Gastroesophageal sphincter (tissue), 4 donors: ENCODE results near the gene PRDM16. TPM values are rescaled to one million over a fixed set of nuclear protein-coding genes. Genes with fewer than 3 reads are reported as not detected.

Experiments used
- ATAC-seq: fragments of 150-250 bp; one replicate; pipeline ENCODE4 v1.9.1; 2016; ENCODE audit warnings: mild to moderate bottlenecking, moderate library complexity
- H3K27ac ChIP-seq, 4 donors: fragments of 200-600 bp; sonication (generic) in 3 of 4; 1 replicate in 3 of 4; 2 replicates in 1 of 4; pipeline ENCODE4 v1.5.1; 2016 to 2019
- H3K27me3 ChIP-seq: fragments of 200-600 bp; sonication (generic); one replicate; pipeline ENCODE4 v1.5.1; 2019
- H3K36me3 ChIP-seq, 2 donors: fragments of 200-600 bp; sonication (generic); one replicate each; pipeline ENCODE4 v1.5.1; 2019; ENCODE audit warnings: control low read depth in 1 of 2
- H3K4me1 ChIP-seq, 3 donors: fragments of 200-600 bp; sonication (generic); 1 replicate in 2 of 3; 2 replicates in 1 of 3; pipeline ENCODE4 v1.5.1; 2016 to 2019; ENCODE audit warnings: control low read depth in 2 of 3
- H3K4me3 ChIP-seq, 2 donors: fragments of 200-600 bp; sonication (generic); one replicate each; pipeline ENCODE4 v1.5.1; 2019; ENCODE audit warnings: mild to moderate bottlenecking in 1 of 2, moderate library complexity in 1 of 2
- H3K9me3 ChIP-seq, 3 donors: fragments of 200-600 bp; sonication (generic); one replicate each; pipeline ENCODE4 v1.5.1; 2017 to 2019; ENCODE audit warnings: control low read depth in 2 of 3
- CTCF ChIP-seq, 4 experiments: fragments of 200-600 bp in 2 of 4; fragments of 450-650 bp in 2 of 4; sonication (generic) in 1 of 4; IDR thresholded peaks; one replicate each; pipeline ENCODE4 v1.5.1; 2017 to 2019; ENCODE audit warnings: antibody characterized with exemption in 4 of 4, mild to moderate bottlenecking in 2 of 4, moderate library complexity in 2 of 4
- EP300 ChIP-seq: sonication (generic); formaldehyde crosslinking; IDR thresholded peaks from one replicate; pipeline ENCODE4 v1.6.1; 2017; ENCODE audit warnings: antibody characterized with exemption, mild to moderate bottlenecking
- POLR2A ChIP-seq, 2 donors: fragments of 450-650 bp; IDR thresholded peaks; one replicate each; pipeline ENCODE4 v1.6.1; 2017; ENCODE audit warnings: antibody characterized with exemption in 2 of 2, mild to moderate bottlenecking in 2 of 2, moderate library complexity in 1 of 2
- POLR2AphosphoS5 ChIP-seq: sonication (generic); formaldehyde crosslinking; IDR thresholded peaks from one replicate; pipeline ENCODE4 v1.6.1; 2017; ENCODE audit warnings: antibody characterized with exemption
- WGBS, 2 donors: methylation state at CpG; one replicate each; pipeline ENCODE4 v1.1.5; 2018; ENCODE audit warnings: low coverage in 1 of 2; 5-methylcytosine and 5-hydroxymethylcytosine counted together
- total RNA-seq, 4 donors: library from RNA; depleted of rRNA; stranded (reverse); fragments of >200 nt; gene quantifications; one replicate each; pipeline ENCODE4 v1.1.0, GENCODE V29; 2016

Gene PRDM16
- total RNA-seq: 1 to 10 TPM; 1.1 to 3.4 (median 1.6) TPM

- Histone ChIP-seq H3K4me1 (peaks cover 0 to 69% (median 27%) of the 10 kb centered on the region in 3 donors), H3K9me3 (no peaks in the 10 kb centered on the region), H3K27ac (peak within 1 kb of the TSS in 3 of 4 donors; percentile 80 to 86 (median 80)), H3K4me3 (peak within 1 kb of the TSS; percentile 66 to 74), H3K36me3 (no peaks in the 10 kb centered on the region), H3K27me3 (peaks cover 94% of the 10 kb centered on the region)
- no peak for ATAC-seq
- TF ChIP-seq CTCF (IDR thresholded peaks at IDR 0.05): no peak
- no peak for TF ChIP-seq POLR2A (IDR thresholded peaks at IDR 0.05)
- no peak for TF ChIP-seq POLR2AphosphoS5
- no peak for TF ChIP-seq EP300
- WGBS, 2 donors: 0% methylated on average over 2 of the region's 106 CpGs; no CpG with 5 or more reads in 1 of the 2 donors
These were observed at the start of gene PRDM16 for GRCh38 chr1:3068564-3069431. PRDM16 (plus strand) TSS chr1:3069203; CDS start chr1:3069260, 57 bp downstream.

GRCh38 chr1:3019516-3020051 lies 49.4 kb upstream of the PRDM16 start:
- Histone ChIP-seq H3K4me1 (no peaks in the 10 kb centered on the region), H3K9me3 (no peaks in the 10 kb centered on the region), H3K27me3 (peaks cover 62% of the 10 kb centered on the region), H3K4me3 (no peak overlapping the region), H3K27ac (no peak overlapping the region), H3K36me3 (no peaks in the 10 kb centered on the region)
- no peak for ATAC-seq
- TF ChIP-seq POLR2AphosphoS5 (no peak), EP300 (no peak), CTCF (IDR thresholded peaks at IDR 0.05) (no peak), POLR2A (IDR thresholded peaks at IDR 0.05) (no peak)
- 88% methylated on average over 8 of the region's 24 CpGs; no CpG with 5 or more reads in 1 of the 2 donors for WGBS, 2 donors

- no peaks in the 10 kb centered on the region for H3K4me1 ChIP-seq
- WGBS, 2 donors: 80 to 92% methylated on average over 1 to 4 of the region's 12 CpGs
- no peaks in the 10 kb centered on the region for H3K36me3 ChIP-seq
- peaks cover 61% of the 10 kb centered on the region for H3K27me3 ChIP-seq
- no peak overlapping the region for H3K27ac ChIP-seq
- ATAC-seq: no peak
- H3K9me3 ChIP-seq: no peaks in the 10 kb centered on the region
- no peak overlapping the region for H3K4me3 ChIP-seq
- TF ChIP-seq EP300: no peak
These were observed 48.6 kb upstream of the PRDM16 start for GRCh38 chr1:3020263-3020909.

- Histone ChIP-seq H3K9me3 (no peaks in the 10 kb centered on the region), H3K4me1 (no peaks in the 10 kb centered on the region), H3K36me3 (no peaks in the 10 kb centered on the region), H3K4me3 (no peak within 1 kb of the TSS), H3K27me3 (peaks cover 56% of the 10 kb centered on the region), H3K27ac (no peak within 1 kb of the TSS)
- no peak for TF ChIP-seq POLR2A (IDR thresholded peaks at IDR 0.05)
- TF ChIP-seq POLR2AphosphoS5: no peak
- TF ChIP-seq CTCF (IDR thresholded peaks at IDR 0.05): no peak
- TF ChIP-seq EP300: no peak
- ATAC-seq: no peak
- 43% methylated on average over 1 of the region's 8 CpGs; no CpG with 5 or more reads in 1 of the 2 donors for WGBS, 2 donors
These were observed 47.8 kb upstream of the PRDM16 start, which contains the start of gene ACTRT2 for GRCh38 chr1:3021233-3021671. ACTRT2 (plus strand) TSS chr1:3021467; CDS start chr1:3021687, 220 bp downstream.

- Histone ChIP-seq H3K4me1 (no peaks in the 10 kb centered on the region), H3K27me3 (peaks cover 56% of the 10 kb centered on the region), H3K27ac (no peak overlapping the region), H3K4me3 (no peak overlapping the region), H3K36me3 (no peaks in the 10 kb centered on the region), H3K9me3 (no peaks in the 10 kb centered on the region)
- TF ChIP-seq POLR2A (IDR thresholded peaks at IDR 0.05) (no peak), CTCF (IDR thresholded peaks at IDR 0.05) (no peak), EP300 (no peak), POLR2AphosphoS5 (no peak)
- WGBS, 2 donors: 88% methylated on average over 9 of the region's 28 CpGs; no CpG with 5 or more reads in 1 of the 2 donors
- no peak for ATAC-seq
These were observed 47.1 kb upstream of the PRDM16 start for GRCh38 chr1:3021801-3022401.
